ENCODE results near the gene SUGCT.

Gene SUGCT

GRCh38 chr7:40546616-40547501 lies 412.1 kb downstream of the SUGCT start:
- TF ChIP-seq CEBPB (IDR thresholded peaks at IDR 0.05) (no peak), RAD21 (IDR thresholded peaks at IDR 0.05; ENCODE audit: low read depth) (no peak), CREB1 (IDR thresholded peaks at IDR 0.05; ENCODE audit: low read depth) (no peak), USF1 (IDR thresholded peaks at IDR 0.05) (no peak), EGR1 (IDR thresholded peaks at IDR 0.05) (no peak), TAF1 (IDR thresholded peaks at IDR 0.05; ENCODE audit: low read depth) (no peak), MAX (IDR thresholded peaks at IDR 0.05) (no peak), REST (IDR thresholded peaks at IDR 0.05; ENCODE audit: low read depth) (no peak), EP300 (IDR thresholded peaks at IDR 0.05; ENCODE audit: borderline replicate concordance) (no peak), ZBTB7A (IDR thresholded peaks at IDR 0.05; ENCODE audit: low read depth) (no peak)

- no peak for TF ChIP-seq FOXM1 (IDR thresholded peaks at IDR 0.05; ENCODE audit: borderline replicate concordance, low read depth)
- TF ChIP-seq MAX (IDR thresholded peaks at IDR 0.05), result no peak
- TF ChIP-seq TAF1 (IDR thresholded peaks at IDR 0.05; ENCODE audit: low read depth), result no peak
- TF ChIP-seq TCF12 (IDR thresholded peaks at IDR 0.05; ENCODE audit: low read depth), result no peak
- no peak for TF ChIP-seq CEBPB (IDR thresholded peaks at IDR 0.05)
- no peak for TF ChIP-seq USF1 (IDR thresholded peaks at IDR 0.05)
- no peak for TF ChIP-seq EP300 (IDR thresholded peaks at IDR 0.05; ENCODE audit: borderline replicate concordance)
- no peak for TF ChIP-seq EGR1 (IDR thresholded peaks at IDR 0.05)
- no peak for TF ChIP-seq RAD21 (IDR thresholded peaks at IDR 0.05; ENCODE audit: low read depth)
- no peak for TF ChIP-seq NFIC (IDR thresholded peaks at IDR 0.05)
- no peak for TF ChIP-seq TEAD4 (IDR thresholded peaks at IDR 0.05)
- TF ChIP-seq YY1 (IDR thresholded peaks at IDR 0.05; ENCODE audit: low read depth), result no peak
- no peak for TF ChIP-seq ZBTB7A (IDR thresholded peaks at IDR 0.05; ENCODE audit: low read depth)
- TF ChIP-seq CREB1 (IDR thresholded peaks at IDR 0.05; ENCODE audit: low read depth), result no peak
- no peak for TF ChIP-seq REST (IDR thresholded peaks at IDR 0.05; ENCODE audit: low read depth)
Observed at GRCh38 chr7:40549372-40550039, 414.7 kb downstream of the SUGCT start.

GRCh38 chr7:40551685-40552576 lies 417.1 kb downstream of the SUGCT start:
- TF ChIP-seq FOXM1 (IDR thresholded peaks at IDR 0.05; ENCODE audit: borderline replicate concordance, low read depth) (no peak), ZBTB7A (IDR thresholded peaks at IDR 0.05; ENCODE audit: low read depth) (no peak), TEAD4 (IDR thresholded peaks at IDR 0.05) (no peak), CEBPB (IDR thresholded peaks at IDR 0.05) (no peak), EGR1 (IDR thresholded peaks at IDR 0.05) (no peak), TAF1 (IDR thresholded peaks at IDR 0.05; ENCODE audit: low read depth) (no peak)

- TF ChIP-seq CREB1 (IDR thresholded peaks at IDR 0.05; ENCODE audit: low read depth), result no peak
- TF ChIP-seq REST (IDR thresholded peaks at IDR 0.05; ENCODE audit: low read depth), result no peak
- TF ChIP-seq RAD21 (IDR thresholded peaks at IDR 0.05; ENCODE audit: low read depth), result no peak
- TF ChIP-seq CEBPB (IDR thresholded peaks at IDR 0.05), result no peak
- TF ChIP-seq EP300 (IDR thresholded peaks at IDR 0.05; ENCODE audit: borderline replicate concordance), result no peak
Observed at GRCh38 chr7:40560672-40561071, 425.9 kb downstream of the SUGCT start.

Data from Ishikawa (cell line).